Measurements from ENCODE around the gene ZNF385B.
"Not testable (repeated sequence)": the region's sequence is repeated elsewhere in the genome, so short reads cannot be mapped to it uniquely, and the experiment has no call there.

ZNF385B gene

DNA sequence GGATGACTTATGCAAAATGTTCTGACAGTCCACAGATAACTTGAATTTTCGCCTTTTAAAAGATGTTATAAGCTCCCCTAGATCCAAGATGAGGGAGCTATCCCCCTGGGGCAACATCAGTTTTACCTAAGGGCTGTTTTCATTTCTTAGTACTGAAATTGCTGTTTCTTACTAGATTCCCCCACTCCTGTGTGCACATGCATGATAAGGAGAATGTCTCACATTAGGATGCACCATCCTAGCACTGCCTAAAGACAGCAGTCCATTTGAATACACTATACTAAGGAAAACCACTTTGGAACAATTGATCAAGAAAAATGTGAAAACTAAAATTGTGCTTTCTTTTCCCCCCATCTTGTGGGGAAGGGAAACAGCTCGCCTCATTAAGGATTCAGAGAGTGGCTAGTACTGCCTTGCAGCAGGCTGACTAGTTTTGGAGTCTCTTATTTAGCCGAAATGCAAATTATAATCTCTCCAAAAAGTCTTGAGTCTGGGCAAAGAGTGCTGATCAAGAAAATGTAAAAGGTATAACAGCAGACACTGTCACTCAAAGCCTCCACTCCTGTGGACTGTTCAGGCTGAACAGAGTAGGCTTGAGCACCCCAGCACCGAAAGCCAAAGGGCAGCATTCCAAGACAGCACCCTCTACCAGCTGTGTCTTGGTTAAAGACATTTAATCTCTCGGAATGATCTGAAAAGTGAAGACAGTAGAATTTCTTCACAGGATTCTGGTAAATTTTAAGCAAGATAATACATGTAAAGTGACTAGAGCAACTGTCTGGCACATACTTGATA, 65.0 kb downstream of the ZNF385B start:
- no peak for DNase-seq

DNA sequence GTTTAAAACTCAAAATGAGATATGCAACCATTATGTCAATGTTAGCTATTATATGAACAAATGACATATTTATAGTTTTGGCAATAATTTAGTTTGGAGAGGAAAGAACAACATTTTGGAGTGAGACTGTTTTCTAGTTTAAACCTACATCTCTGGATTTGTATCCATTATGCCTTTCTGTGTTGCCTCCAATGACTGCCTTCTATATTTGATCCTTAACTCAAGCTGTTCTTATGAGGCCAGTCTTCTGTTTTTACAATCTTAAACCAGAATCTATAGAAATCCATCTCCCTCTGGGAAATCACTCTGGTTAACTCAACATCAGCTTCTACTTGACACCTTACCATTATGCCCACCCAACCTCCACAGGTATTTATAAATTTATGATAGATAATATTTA, 67.5 kb downstream of the ZNF385B start:
- DNase-seq, result no peak

DNA sequence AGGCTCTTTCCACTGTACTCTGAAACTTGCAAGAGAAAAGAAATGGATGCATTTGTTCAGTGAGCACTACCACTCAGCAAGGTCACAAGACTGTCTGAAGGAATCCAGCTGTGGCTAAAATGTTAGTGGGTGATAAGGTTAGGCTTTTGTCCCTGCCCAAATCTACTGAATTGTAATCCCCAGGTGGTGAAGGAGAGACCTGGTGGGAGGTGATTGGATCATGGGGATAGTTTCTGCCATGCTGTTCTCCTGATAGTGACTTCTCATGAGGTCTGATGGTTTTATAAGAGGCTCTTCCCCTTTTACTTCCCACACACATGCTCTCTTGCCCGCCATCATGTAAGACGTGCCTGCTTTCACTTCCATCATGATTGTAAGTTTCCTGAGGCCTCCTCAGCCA, 68.2 kb downstream of the ZNF385B start:
- DNase-seq, result no peak

DNA sequence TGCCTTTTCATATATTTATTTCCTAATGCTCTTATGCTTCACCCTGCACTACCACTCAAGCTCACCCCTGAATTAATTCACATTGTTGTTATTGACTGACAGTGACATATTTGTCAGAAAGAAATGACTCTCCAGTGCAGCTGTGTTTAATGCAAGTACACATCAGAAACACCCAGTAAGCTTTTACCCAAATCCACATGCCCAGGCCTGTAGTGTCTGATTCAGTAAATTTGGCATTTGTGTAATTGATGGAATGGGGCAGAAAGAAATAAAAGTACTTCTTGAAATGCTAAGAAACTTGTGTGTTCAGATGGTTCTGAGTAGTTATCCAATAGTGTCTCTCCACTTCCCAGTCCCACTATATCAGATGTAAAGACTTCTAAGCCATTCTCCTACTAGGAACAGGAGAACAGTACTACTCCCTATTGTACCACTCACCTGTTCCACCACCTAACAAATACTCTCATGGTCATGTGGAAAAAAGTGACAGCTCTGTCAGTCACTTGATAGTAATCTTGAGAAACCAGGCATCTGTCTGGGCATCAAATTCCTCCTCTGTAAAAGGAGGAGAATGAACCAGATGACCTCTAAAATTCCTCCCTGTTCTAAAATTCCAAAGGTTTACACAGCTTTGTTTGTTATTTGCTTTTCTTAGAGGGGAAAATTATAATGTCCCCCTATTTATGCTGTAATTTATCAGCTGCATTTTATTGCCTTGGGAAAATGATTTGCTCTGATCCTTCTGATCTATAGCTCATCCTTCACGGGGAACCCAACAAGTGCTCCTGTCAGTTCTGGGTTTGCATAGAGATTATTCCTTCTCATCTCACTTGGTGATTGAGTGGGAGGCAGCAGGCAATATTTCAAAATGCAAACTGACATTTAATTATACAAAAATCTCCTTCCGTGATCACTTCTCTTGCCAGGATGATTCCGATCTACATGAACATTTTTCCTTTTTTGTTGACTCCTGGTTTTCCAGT, 70.9 kb downstream of the ZNF385B start:
- DNase-seq, result no peak

DNA sequence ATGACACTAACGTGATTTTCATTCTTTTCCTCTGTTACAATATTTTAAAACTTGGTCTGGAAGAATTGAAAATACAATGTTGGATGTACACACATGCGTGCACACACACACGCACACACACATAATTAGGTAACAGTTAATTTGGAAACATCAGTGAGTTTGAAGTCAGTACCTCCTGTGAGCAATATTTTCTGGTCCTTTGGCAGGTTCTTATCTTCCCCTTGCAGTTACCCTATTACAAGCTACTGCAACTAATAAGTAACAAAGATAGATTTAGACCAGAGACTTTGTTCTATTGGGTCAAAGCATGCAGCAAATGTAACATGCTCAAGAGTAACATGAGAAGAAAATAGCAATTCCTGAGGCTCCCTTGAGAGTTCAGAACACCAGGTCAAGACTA, 73.3 kb downstream of the ZNF385B start:
- no peak for DNase-seq

DNA sequence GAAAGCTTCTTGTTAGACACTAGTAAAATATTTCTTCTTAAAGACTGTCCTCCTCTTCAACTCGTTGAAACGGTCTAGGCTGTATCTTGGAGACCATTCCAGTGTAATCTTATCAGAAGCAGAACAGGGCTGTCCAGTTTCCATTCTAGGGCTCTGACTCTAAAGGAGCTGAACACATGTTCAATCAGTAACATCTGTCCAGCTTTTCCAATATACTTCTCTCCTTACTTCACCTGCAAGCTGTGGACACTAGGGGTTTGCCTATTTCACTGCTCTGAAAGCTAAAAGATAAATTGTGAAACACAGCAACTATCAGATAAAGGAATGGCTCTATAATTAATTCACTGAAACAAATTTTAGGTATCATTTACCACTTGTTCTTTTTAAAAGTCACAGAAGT, 73.8 kb downstream of the ZNF385B start:
- no peak for DNase-seq

DNA sequence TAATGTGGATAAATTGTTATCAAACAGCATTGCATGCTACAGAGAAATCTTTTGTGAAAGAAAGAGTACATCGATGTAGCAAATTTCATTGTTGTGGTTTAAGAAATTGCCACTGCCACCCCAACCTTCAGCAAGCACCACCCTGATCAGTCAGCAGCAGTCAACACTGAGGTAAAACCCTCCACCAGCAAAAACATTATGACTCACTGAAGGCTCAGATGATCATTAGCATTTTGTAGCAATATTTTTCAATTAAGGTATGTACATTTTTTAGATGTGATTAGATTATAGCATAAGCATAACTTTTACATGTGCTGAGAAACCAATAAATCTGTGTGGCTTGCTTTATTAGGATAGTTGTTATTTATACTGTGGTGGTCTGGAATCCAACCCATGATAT, 75.5 kb downstream of the ZNF385B start:
- DNase-seq, result no peak

DNA sequence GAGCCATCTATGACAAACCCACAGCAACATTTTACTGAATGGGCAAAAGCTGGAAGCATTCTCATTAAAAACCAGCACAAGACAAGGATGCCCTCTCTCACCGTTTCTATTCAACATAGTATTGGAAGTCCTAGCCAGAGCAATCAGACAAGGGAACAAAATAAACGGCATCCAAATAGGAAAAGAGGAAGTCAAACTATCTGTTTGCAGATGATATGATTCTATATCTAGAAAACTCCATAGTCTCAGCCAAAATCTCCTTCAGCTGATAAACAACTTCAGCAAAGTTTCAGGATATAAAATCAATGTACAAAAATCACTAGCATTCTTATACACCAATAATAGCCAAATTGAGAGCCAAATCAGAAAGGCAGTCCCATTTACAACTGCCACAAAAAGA, 79.1 kb downstream of the ZNF385B start:
- not testable (repeated sequence) for DNase-seq

DNA sequence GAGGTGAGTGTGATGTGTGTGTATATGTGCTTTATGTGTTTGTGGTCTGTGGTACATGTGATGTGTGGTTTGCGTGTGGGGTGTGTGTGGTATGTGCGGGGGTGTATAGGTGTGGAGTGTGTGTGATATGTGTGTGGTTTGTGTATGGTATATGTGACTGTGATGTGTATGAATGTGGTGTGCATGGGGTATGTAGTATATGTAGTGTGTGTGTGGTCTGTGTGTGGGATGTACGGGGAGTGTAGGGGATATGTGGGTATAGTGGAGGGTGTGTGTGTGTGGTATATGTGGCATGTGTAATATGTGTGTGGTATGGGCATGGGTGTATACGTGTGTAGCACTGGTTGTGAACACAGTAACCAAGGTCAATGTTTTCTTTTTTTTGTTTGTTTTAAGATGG, 87.4 kb downstream of the ZNF385B start:
- DNase-seq, result no peak

DNA sequence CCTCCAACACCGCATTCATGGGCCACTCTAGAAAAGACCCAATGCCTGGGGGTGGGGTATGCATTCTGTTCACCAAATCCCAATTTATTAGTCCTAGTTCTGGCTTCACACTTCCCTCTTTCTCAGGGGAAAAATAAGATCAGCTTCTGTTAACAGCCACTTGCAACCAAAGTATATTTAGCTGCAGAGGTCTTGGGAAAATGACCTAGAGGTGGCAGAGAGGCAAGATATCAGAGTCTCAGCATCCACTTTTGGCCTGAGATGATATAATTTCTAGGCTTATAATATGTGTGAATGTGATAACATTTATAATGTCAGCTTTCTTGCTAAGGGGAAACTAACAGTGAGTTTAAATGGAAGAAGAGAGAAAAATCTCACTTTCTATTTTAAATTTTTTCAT, 89.1 kb downstream of the ZNF385B start:
- no peak for DNase-seq

DNA sequence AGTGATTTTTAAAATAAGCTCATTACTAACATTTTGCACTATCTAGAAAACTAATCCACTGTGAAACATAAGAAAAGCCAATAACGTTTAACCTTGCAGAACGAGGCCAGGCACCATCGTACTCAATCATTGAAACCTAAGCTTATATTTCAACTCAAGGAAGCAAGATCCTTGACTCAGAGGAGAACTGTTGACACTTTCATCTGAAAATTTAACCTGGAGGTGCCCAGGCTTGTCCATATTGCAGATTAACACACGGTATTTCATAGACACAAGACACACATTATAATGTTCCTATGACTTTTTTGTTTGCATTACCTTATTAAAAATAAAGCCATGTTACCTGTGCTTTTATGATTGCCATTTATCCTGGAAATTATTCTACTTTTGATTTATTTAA, 89.6 kb downstream of the ZNF385B start:
- no peak for DNase-seq

DNA sequence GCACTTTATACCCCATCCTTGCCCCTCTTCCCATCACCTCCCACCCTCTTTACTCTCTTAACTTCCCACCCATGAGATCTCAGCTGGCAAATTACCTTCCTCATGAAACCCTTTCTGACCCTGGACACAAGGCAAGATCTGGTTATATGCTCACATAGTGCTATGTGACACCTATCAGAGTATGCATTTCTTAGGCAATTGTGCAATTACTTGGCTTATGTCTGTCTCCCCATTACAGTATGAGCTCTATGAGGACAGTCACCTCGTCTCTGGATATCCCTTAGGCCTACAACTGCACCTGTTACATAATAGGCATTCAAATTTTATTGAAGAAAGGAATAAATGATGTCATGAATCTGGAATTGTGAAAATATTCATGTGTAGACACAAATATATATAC, 91.4 kb downstream of the ZNF385B start:
- no peak for DNase-seq

DNA sequence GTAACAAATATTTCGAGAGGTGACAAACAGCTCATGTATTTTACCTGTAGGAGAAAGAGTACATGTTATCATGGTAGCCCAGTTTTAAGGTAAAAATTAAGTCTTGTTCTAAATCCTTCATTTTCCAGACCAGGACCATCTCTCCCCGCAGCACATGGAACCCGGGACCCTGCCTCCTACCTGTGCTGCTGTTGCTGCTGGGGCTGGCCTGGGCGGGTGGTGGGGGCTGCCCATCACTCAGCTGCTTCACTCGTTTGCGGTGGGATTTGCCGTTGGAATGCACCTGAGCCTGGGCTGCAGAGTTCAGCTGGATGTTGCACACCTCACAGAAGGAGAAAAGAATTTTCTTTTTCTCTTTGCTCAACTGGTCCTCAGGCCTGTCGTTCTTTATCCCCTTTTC, 92.1 kb downstream of the ZNF385B start:
- no peak for DNase-seq

DNA sequence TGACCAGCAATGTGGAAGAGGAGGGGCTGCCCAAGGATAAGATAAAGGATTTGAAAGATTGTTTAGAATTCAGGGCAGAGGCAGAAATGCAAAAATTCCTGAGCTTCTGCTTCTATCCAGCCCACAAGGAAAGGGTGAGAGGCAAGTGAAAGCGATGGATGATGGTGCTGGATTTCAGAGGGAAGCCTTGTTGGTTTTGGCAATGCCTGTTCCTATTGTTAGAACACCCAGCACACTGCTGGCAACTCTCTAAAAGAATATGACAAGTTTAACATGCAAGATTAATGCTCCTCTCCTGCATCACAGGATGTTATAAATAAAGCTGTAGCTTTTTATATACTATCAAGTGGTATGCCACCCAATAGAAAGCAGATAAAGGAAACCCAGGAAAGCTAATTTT, 92.6 kb downstream of the ZNF385B start:
- DNase-seq, result no peak

DNA sequence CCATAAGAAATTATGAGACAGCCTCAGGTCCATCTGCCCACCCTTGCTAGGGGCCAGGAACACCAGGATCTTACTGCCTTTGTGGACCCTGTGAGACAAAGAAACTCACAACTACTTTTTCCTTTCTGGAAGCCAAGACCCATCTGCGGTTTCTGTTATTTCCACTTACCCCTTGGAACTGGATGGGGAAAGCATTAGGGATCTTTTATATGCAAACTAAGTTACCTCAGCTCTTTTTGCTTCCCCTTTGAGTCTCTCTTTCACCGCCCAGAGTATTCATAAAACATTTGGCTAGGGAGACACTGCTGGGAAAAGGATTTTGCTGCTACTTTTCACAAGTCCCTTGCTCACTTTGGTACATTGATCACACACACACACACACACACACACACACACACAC, 95.7 kb downstream of the ZNF385B start:
- no peak for DNase-seq

DNA sequence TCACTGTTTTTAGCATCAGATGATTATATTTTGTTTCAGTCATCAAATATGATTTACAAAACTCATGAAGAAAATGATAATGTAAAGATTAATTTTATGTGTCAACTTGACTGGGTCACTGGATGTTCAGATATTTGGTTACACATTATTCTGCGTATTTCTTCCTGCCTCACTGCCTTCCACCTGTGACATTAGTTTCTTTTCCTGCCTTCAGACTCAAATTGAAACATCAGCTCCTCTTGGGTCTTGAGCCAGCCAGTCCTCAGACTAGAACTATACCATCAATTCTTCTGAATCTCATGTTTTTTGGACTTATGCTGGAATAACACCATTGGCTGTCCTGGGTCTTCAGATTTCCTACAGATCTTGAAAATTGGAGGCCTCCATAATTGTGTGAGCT, 96.7 kb downstream of the ZNF385B start:
- no peak for DNase-seq

DNA sequence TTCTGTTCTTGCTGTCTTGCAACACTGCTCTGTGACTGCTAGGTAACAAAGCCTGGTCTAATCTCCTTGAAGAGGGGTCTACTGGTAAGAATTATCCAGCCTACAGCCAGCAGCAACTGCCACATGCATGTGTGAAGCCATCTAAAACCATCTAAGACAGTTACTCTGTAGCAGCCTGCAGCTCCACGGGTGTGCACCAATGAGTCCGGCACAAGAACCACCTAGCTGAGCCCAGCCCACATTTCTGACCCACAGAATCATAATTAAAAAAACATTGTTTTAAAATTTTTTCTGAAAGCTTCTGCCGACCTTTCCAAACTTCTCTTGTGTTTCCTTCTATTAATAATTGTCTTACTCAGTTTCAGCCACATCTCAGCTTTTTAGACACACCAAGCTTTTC, 102.8 kb downstream of the ZNF385B start:
- no peak for DNase-seq

DNA sequence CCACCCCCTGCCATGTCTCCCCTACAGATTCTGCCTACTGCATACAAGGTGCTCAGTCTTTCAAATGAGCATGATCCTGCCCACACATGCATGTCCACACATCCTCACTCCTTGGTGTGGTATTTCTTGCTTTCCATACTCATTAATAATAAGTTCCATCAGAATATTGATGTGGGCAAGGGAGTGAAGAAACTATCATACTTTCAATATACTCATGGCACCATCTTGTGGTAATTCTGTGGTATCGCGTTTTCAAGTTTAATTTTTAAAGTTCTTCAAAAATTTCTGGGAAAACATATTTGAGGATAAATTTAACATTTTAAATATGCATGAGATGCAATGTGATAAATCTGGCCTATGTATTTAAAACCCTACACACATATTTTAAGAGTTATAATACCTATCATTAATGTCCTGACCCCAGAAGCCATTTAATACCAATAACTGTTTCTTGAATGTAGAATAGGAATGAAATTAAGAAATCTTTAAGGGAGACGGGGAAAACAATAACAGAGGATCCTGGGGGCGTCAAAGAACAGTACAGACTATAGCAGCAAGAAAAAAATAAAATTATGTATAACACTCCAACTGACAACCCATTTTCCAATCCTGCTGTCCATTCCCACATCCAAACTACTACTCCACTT, 110.1 kb downstream of the ZNF385B start:
- DNase-seq, result peak; percentile 11

DNA sequence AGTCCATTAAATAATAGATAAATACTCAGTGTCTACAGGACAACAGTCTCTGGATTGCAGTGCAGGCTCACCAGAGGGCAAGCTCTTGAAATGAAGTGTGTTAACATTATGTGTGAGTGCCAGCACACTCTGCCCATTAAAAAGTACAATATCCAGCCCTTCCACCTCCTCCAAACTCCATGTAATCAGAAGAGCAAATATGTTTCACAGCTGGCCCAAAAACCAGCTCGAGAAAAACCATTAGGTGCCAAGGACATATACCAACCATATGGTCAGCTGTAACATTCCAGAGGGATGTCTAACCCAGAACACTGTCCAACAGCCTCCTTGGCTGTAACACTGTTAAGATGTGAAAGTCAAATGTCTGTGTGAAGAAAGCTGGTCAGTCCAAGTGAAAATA, 112.2 kb downstream of the ZNF385B start:
- no peak for DNase-seq

DNA sequence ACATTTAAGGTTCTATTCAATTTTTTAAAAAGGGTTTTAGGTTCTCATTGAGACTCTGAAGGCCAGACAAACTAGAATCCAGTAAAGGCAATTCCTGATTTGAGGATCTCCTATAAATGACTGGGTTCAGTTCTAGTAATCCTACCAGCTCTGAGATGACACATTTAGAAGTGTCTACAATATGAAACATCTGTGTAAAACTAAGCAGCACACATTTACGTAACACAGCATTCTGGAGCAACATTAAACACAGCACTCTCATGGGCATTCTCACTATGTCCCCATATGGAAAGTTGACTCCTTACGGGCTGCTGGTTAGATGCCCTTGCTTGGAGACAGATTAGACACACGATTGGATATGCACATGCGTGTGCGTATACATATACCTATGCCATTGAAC, 114.4 kb downstream of the ZNF385B start:
- no peak for DNase-seq

DNA sequence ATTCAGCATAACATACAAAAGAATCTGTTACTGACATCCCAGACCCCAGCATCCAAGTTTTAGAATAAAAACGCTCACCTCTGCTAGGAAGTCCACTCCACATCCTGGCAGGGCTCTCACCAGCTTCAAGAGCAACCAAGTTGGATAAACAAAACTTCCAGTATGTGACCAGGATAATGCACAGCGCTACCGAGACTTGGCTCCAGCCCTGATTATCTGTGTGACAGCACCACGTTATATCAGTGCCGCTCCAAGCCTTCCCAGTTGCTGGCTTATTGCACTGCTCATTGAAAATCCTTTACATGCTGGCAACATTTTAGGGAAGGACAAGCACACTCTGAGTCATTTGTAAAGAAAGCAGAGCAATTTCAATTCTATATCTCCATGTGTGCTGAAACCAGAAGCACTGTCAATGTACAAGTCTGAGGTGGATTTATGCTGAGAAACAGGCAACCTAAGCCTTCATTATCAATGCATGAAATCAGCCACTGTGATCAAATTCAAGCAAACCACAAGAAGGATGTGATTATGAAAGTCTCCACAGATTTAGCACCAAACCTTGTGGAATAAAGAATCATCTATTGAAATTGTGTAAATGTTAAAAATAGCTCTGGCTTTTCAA, 115.7 kb downstream of the ZNF385B start:
- no peak for DNase-seq

DNA sequence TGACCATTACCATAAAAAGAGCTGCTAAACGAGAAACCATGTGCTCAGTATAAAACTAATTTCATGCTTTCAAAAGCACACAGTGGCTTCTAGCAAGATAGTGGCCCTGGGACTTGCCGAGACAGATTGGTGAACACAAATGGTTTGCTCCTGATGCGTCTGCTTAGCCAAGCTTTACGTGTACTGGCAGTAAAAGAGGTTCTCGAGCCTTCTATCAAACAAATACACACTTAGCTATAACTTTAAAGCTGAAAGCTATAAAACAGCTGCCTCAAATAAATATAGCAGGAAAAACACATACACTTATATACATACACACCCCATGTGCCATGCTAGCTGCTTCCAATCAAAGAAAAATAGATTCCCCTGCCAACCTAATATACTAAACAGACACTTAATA, 117.0 kb downstream of the ZNF385B start:
- no peak for DNase-seq

DNA sequence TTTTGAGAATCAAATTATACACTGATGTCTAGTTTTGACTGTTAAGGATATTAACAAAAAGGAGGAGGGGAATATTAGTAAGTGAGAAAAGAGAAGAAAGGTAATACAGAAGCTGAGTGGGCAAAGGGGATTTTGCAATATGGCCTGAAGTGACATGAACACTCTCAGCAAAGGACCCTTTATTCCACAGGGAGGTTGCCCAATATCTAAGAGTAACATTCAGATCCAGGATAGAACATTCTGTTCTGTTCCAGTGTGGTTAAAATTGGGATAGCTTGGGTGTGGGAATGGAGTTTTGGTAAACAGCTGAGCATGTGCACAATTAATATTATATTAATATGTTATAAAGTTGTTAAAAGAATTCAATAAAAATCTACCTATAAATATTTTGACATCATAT, 120.1 kb downstream of the ZNF385B start:
- DNase-seq, result no peak
